IMR-90 (cell line): ENCODE results near the gene CPEB1. TPM values are rescaled to one million over a fixed set of nuclear protein-coding genes. Genes with fewer than 3 reads are reported as not detected.

Experiments
- ATAC-seq: fragments of 200-7000 bp; cut with Tn5 transposase; 2 replicates; pipeline ENCODE4 v1.9.1; 2020; ENCODE audit warnings: low read depth, mild to moderate bottlenecking, moderate library complexity
- Bru-seq: library from RNA; stranded (reverse); fragments of 400-500 nt; gene quantifications from one replicate; lab custom pipeline; 2021; lab: Mats Ljungman, UMichigan
- BruChase-seq, 2 experiments: library from RNA; stranded (reverse); fragments of 400-500 nt; gene quantifications; one replicate each; lab custom pipeline; 2021; lab: Mats Ljungman, UMichigan
- BruUV-seq: library from RNA; stranded (reverse); fragments of 400-500 nt; replicated peaks from 2 replicates; lab custom pipeline; 2021; lab: Mats Ljungman, UMichigan
- CTCF ChIA-PET: fragments of 300-600 bp; formaldehyde crosslinking; extraction: SDS; loops from one replicate; lab custom pipeline; 2021; ENCODE audit warnings: antibody characterized with exemption; lab: Yijun Ruan, JAX
- POLR2A ChIA-PET: fragments of 300-600 bp; sonication (Branson Sonifier 250); formaldehyde crosslinking; loops from one replicate; lab custom pipeline; 2022; ENCODE audit warnings: antibody characterized with exemption; ENCODE audit not compliant: unreplicated experiment; lab: Charles Lee
- DNase-seq: peaks from one replicate; pipeline ENCODE4 v3.0.0; 2013
- H2AFZ ChIP-seq: replicated peaks from 2 replicates; pipeline ENCODE3; 2013; ENCODE audit warnings: low read length, mild to moderate bottlenecking; ENCODE audit not compliant: poor library complexity
- H2AK5ac ChIP-seq: 2 replicates; pipeline ENCODE4 v1.6.1; 2013; ENCODE audit warnings: low read depth, low read length, inconsistent platforms
- H2AK9ac ChIP-seq: replicated peaks from 2 replicates; pipeline ENCODE3; 2013; ENCODE audit warnings: mild to moderate bottlenecking, low read depth, low read length, moderate library complexity; ENCODE audit not compliant: poor library complexity
- H2BK120ac ChIP-seq: 2 replicates; pipeline ENCODE4 v1.6.1; 2013; ENCODE audit warnings: low read depth, low read length, inconsistent platforms
- H2BK15ac ChIP-seq: 3 replicates; pipeline ENCODE4 v1.6.1; 2013; ENCODE audit warnings: low read depth, low read length, inconsistent platforms
- H2BK20ac ChIP-seq: 2 replicates; pipeline ENCODE4 v1.6.1; 2013; ENCODE audit warnings: low read depth, mild to moderate bottlenecking, inconsistent platforms, low read length, moderate library complexity
- H2BK5ac ChIP-seq: 2 replicates; pipeline ENCODE4 v1.6.1; 2013; ENCODE audit warnings: mild to moderate bottlenecking, low read depth, low read length, inconsistent platforms; ENCODE audit not compliant: poor library complexity, severe bottlenecking
- H3K14ac ChIP-seq: replicated peaks from 2 replicates; pipeline ENCODE4 v1.6.1; 2013; ENCODE audit warnings: low read depth, low read length, inconsistent platforms
- H3K18ac ChIP-seq: 2 replicates; pipeline ENCODE4 v1.6.1; 2013; ENCODE audit warnings: low read depth, low read length, control low read depth
- H3K23ac ChIP-seq: 2 replicates; pipeline ENCODE4 v1.6.1; 2013; ENCODE audit warnings: low read depth, low read length, inconsistent platforms
- H3K27ac ChIP-seq: 2 replicates; pipeline ENCODE4 v1.5.1; 2013; ENCODE audit warnings: mild to moderate bottlenecking, control low read depth, low read length; ENCODE audit not compliant: insufficient read depth
- H3K27me3 ChIP-seq: 2 replicates; pipeline ENCODE4 v1.6.1; 2013; ENCODE audit warnings: low read length; ENCODE audit not compliant: control insufficient read depth, insufficient read depth
- H3K36me3 ChIP-seq: 2 replicates; pipeline ENCODE4 v1.6.1; 2013; ENCODE audit warnings: low read length, mixed read lengths; ENCODE audit not compliant: control insufficient read depth, insufficient read depth
- H3K4ac ChIP-seq: 2 replicates; pipeline ENCODE4 v1.6.1; 2013; ENCODE audit warnings: low read depth, low read length, inconsistent platforms
- H3K4me1 ChIP-seq: 2 replicates; pipeline ENCODE4 v1.6.1; 2013; ENCODE audit warnings: low read length, mixed read lengths; ENCODE audit not compliant: control insufficient read depth, insufficient read depth
- H3K4me2 ChIP-seq: 2 replicates; pipeline ENCODE4 v1.6.1; 2013; ENCODE audit warnings: low read depth, mild to moderate bottlenecking, control low read depth, low read length, moderate library complexity
- H3K4me3 ChIP-seq: 2 replicates; pipeline ENCODE4 v1.5.1; 2013; ENCODE audit warnings: low read depth, mild to moderate bottlenecking, control low read depth, low read length, moderate library complexity; ENCODE audit not compliant: insufficient read depth
- H3K56ac ChIP-seq: 2 replicates; pipeline ENCODE4 v1.6.1; 2013; ENCODE audit warnings: low read length, inconsistent platforms; ENCODE audit not compliant: insufficient read depth; ENCODE audit errors: extremely low read depth
- H3K79me1 ChIP-seq, 2 experiments: 2 replicates each; pipeline ENCODE4 v1.6.1; 2013; ENCODE audit warnings: low read length in 2 of 2, inconsistent platforms in 1 of 2, low read depth in 1 of 2
- H3K9ac ChIP-seq: 2 replicates; pipeline ENCODE4 v1.6.1; 2013; ENCODE audit warnings: low read depth, low read length, control low read depth
- H3K9me1 ChIP-seq: 2 replicates; pipeline ENCODE4 v1.6.1; 2013; ENCODE audit warnings: low read length, inconsistent platforms; ENCODE audit not compliant: insufficient read depth
- H3K9me3 ChIP-seq: 2 replicates; pipeline ENCODE4 v1.6.1; 2013; ENCODE audit warnings: low read length; ENCODE audit not compliant: control insufficient read depth, insufficient read depth
- H4K20me1 ChIP-seq: 2 replicates; pipeline ENCODE4 v1.6.1; 2013; ENCODE audit warnings: low read length, inconsistent platforms; ENCODE audit not compliant: insufficient read depth
- H4K5ac ChIP-seq: 2 replicates; pipeline ENCODE4 v1.6.1; 2013; ENCODE audit warnings: mild to moderate bottlenecking, low read depth, low read length, control low read depth
- H4K8ac ChIP-seq, 2 experiments: 2 replicates each; pipeline ENCODE4 v1.6.1; 2013; ENCODE audit warnings: low read depth in 2 of 2, low read length in 2 of 2, control low read depth in 1 of 2, inconsistent platforms in 1 of 2
- H4K91ac ChIP-seq: 2 replicates; pipeline ENCODE4 v1.6.1; 2013; ENCODE audit warnings: low read depth, low read length, inconsistent platforms; ENCODE audit not compliant: insufficient read depth
- BHLHE40 ChIP-seq: fragments of 150-350 bp; IDR thresholded peaks from 2 replicates; pipeline ENCODE4 v1.6.1; 2016; ENCODE audit warnings: mild to moderate bottlenecking, low read depth, low read length
- CHD1 ChIP-seq: IDR thresholded peaks from 2 replicates; pipeline ENCODE4 v1.6.1; 2012; ENCODE audit warnings: low read depth, low read length, improper control_type of control experiment
- CTCF ChIP-seq: conservative IDR thresholded peaks from 2 replicates; pipeline ENCODE4 v1.5.1; 2012; ENCODE audit warnings: mild to moderate bottlenecking, low read depth, low read length, improper control_type of control experiment
- FOS ChIP-seq: fragments of 150-350 bp; IDR thresholded peaks from 2 replicates; pipeline ENCODE4 v1.6.1; 2016; ENCODE audit warnings: low read depth, low read length
- MAZ ChIP-seq: IDR thresholded peaks from 2 replicates; pipeline ENCODE4 v1.6.1; 2012; ENCODE audit warnings: low read depth, mild to moderate bottlenecking, low read length, improper control_type of control experiment, moderate library complexity, borderline replicate concordance
- NFE2L2 ChIP-seq: fragments of 150-350 bp; IDR thresholded peaks from 2 replicates; pipeline ENCODE4 v1.6.1; 2016; ENCODE audit warnings: low read depth, mild to moderate bottlenecking, low read length
- POLR2A ChIP-seq: IDR thresholded peaks from 2 replicates; pipeline ENCODE4 v1.6.1; 2012; ENCODE audit warnings: mild to moderate bottlenecking, low read depth, low read length
- RFX5 ChIP-seq: IDR thresholded peaks from 2 replicates; pipeline ENCODE4 v1.8.0; 2012; ENCODE audit warnings: low read depth, mild to moderate bottlenecking, low read length, moderate library complexity
- USF2 ChIP-seq: fragments of 150-350 bp; IDR thresholded peaks from 2 replicates; pipeline ENCODE4 v1.6.1; 2017; ENCODE audit warnings: mild to moderate bottlenecking, antibody characterized with exemption, low read length, low read depth
- whole genome bisulfite sequencing, 2 experiments: methylation state at CpG; one replicate each; pipeline versions ENCODE4 v1.1.5 to v1.1.7; 2013; ENCODE audit warnings: missing lambda C conversion rate in 2 of 2; ENCODE audit not compliant: insufficient read length in 1 of 2; ENCODE audit errors: extremely low coverage in 2 of 2; 5-methylcytosine and 5-hydroxymethylcytosine counted together
- dilution Hi-C: fragments of 300-500 bp; cut with HindIII; formaldehyde crosslinking; loops from one replicate; pipeline ENCODE4 v1.14.3; 2018; ENCODE audit warnings: low sequenced_read_pairs; ENCODE audit not compliant: unreplicated experiment
- in situ Hi-C: fragments of 300-500 bp; cut with MboI; formaldehyde crosslinking; loops from 3 replicates; pipeline ENCODE4 v1.14.3; 2019; ENCODE audit warnings: low sequenced_read_pairs, inconsistent platforms, mixed read lengths
- intact Hi-C: fragments of 100-400 bp; cut with micrococcal nuclease; formaldehyde crosslinking; loops from 2 replicates; pipeline ENCODE4 v1.10.0; 2022
- long read RNA-seq: library from polyadenylated mRNA; unstranded; transcript quantifications from one replicate; pipeline ENCODE4 v2.0.0, GENCODE V29; 2021; ENCODE audit not compliant: unreplicated experiment
- polyA plus RNA-seq, 3 experiments: library from polyadenylated mRNA; depleted of rRNA; stranded (reverse); fragments of >200 nt; gene quantifications; 2 replicates each; pipeline ENCODE4 v1.2.3, GENCODE V29; 2012; ENCODE audit warnings: low replicate concordance in 1 of 3
- total RNA-seq: library from RNA; depleted of rRNA; stranded (reverse); fragments of >200 nt; gene quantifications from 2 replicates; pipeline ENCODE4 v1.2.3, GENCODE V29; 2012; rRNA removed

Gene CPEB1
- 6.9 and 12.5 TPM in 2 replicates for total RNA-seq
- 7.8 and 8.9 TPM in 2 replicates for polyA plus RNA-seq (2012; rRNA removed)
- polyA plus RNA-seq (2012; cell fraction: cytosol; rRNA removed) = 7.1 and 12.1 TPM in 2 replicates
- 17.2 and 25.0 TPM in 2 replicates for polyA plus RNA-seq (2012; cell fraction: nucleus; rRNA removed; ENCODE audit: low replicate concordance)
- percentile 20 among the genes with signal in this experiment for Bru-seq, nascent RNA
- BruChase-seq, experiment 1, labeled RNA remaining after a 6-hour chase = percentile 32 among the genes with signal in this experiment
- percentile 37 among the genes with signal in this experiment for BruChase-seq, experiment 2, labeled RNA remaining after a 2-hour chase
- long read RNA-seq, partial matches to known transcripts = 2 of 9 reads
- long read RNA-seq, other reads (novel, unspliced or antisense) = 7 of 9 reads

DNA sequence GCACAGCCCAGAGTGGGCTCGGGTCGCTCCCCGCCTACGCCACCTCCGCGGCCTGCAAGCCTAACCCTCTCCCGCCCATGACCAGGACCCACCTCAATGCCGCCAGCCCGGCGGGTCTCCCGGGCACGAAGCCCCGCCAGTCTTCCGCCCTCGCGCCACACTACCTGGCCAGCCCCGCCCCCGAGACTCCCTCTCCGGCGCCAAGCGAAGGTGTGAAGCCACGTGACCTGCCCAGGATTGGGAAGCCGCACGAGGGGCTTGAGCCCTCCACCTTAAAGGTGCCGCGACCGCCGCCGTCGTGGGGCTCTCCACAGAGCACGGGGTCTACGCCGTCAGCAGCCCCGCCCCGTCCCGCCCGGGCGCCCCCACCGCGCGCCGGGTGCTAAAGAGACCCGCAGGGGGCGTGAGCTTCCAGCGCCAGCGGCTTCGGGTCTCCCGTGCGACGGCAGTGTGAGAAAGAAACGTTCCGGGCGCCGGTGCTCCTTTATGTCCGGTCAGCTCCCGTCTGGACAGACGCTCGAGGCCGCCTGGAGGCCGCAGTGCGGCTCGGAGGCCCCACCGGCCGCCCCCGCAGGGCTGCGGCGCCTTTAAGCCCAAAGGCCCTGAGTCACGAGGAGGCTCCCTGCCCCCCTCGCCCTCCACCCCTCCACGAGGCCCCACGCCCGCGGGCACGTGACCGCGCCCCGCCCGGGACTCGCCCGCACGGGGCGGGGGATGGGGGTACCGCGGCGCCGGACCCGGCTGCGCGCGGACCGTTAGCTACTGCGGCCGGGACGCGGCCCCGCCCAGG is at the start of gene CPEB1:
TSS of gene CPEB1 (minus strand) at position 319 of the 790 bp plus-strand sequence. CDS start 18,904 bp downstream, outside the sequence.
- Histone ChIP-seq H4K5ac (no peak within 1 kb of the TSS), H3K9me1 (no peaks in the 10 kb centered on the region), H2BK15ac (no peak within 1 kb of the TSS), H3K36me3 (no peaks in the 10 kb centered on the region), H3K79me1 (no peaks in the 10 kb centered on the region), H2BK5ac (no peak within 1 kb of the TSS), H2BK120ac (peak within 1 kb of the TSS; percentile 6; the same call in 1 of the 2 replicates), H2BK20ac (no peak within 1 kb of the TSS), H3K27ac (no peak within 1 kb of the TSS), H2AK9ac (peak within 1 kb of the TSS; percentile 3), H4K20me1 (no peaks in the 10 kb centered on the region), H3K18ac (no peak within 1 kb of the TSS; the same call in 1 of the 2 replicates), H3K4me3 (peak within 1 kb of the TSS; percentile 63), H3K9ac (no peak within 1 kb of the TSS), H3K4ac (no peak within 1 kb of the TSS), H4K8ac (peak within 1 kb of the TSS in 1 of 2 experiments; percentile 40; a peak in 1 of 4 replicates), H2AFZ (peak within 1 kb of the TSS; percentile 88), H3K4me2 (peak within 1 kb of the TSS; percentile 82), H2AK5ac (no peak within 1 kb of the TSS; the same call in 1 of the 2 replicates), H3K14ac (no peak within 1 kb of the TSS), H3K4me1 (no peaks in the 10 kb centered on the region), H4K91ac (no peak within 1 kb of the TSS), H3K27me3 (peaks cover 48% of the 10 kb centered on the region), H3K23ac (no peak within 1 kb of the TSS), H3K56ac (no peak within 1 kb of the TSS), H3K9me3 (peaks cover 2% of the 10 kb centered on the region; the same call in 1 of the 2 replicates)
- POLR2A ChIA-PET = no interaction called here
- in situ Hi-C loops = no loop called here
- intact Hi-C loops = loop anchor here (1.0 to 10.0 kb wide), 2 partner anchors 107 to 358 kb away; partner anchors contain the start of gene RPS17
- peak; percentile 85 for TF ChIP-seq USF2
- no peak for TF ChIP-seq POLR2A
- TF ChIP-seq FOS = no peak
- no peak for TF ChIP-seq CHD1
- no peak; the same call in 1 of the 2 replicates for TF ChIP-seq NFE2L2
- TF ChIP-seq MAZ = peak; percentile 54; the same call in 1 of the 2 replicates
- TF ChIP-seq RFX5 = no peak
- peak; percentile 86 for TF ChIP-seq BHLHE40
- TF ChIP-seq CTCF = peak; percentile 16; the same call in 1 of the 2 replicates
- ATAC-seq = peak; percentile 76
- CTCF ChIA-PET = no interaction called here
- no TSS peak for BruUV-seq
- 29% methylated on average over 20 of the region's 96 CpGs; no CpG with 5 or more reads in 1 of the 2 experiments for WGBS, 2 experiments
- DNase-seq = peak; percentile 30
- dilution Hi-C loops = no loop called here
